ENCODE measurements around the gene SCCPDH.
"Not testable (repeated sequence)": the region's sequence is repeated elsewhere in the genome, so short reads cannot be mapped to it uniquely, and the experiment has no call there.

SCCPDH gene

DNA sequence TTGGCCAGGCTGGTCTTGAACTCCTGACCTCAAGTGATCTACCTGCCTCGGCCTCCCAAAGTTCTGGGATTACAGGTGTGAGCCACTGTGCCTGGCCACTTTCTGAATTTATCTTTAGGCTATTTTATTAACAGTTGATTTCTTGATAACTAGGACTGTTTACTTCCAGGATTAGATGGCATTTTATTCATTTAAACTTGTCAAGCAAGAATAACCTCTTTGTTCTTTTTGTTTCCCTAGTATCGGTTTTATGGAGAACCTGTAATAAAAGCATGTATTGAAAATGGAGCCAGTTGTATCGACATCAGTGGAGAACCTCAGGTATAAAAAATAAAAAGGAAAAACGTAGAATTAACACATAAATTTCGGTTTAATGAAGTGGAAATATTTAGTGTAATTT, 11.5 kb downstream of the SCCPDH start:
- H3K27ac ChIP-seq (replicated peaks): no peak overlapping the region
- TF ChIP-seq, protein P1, sequence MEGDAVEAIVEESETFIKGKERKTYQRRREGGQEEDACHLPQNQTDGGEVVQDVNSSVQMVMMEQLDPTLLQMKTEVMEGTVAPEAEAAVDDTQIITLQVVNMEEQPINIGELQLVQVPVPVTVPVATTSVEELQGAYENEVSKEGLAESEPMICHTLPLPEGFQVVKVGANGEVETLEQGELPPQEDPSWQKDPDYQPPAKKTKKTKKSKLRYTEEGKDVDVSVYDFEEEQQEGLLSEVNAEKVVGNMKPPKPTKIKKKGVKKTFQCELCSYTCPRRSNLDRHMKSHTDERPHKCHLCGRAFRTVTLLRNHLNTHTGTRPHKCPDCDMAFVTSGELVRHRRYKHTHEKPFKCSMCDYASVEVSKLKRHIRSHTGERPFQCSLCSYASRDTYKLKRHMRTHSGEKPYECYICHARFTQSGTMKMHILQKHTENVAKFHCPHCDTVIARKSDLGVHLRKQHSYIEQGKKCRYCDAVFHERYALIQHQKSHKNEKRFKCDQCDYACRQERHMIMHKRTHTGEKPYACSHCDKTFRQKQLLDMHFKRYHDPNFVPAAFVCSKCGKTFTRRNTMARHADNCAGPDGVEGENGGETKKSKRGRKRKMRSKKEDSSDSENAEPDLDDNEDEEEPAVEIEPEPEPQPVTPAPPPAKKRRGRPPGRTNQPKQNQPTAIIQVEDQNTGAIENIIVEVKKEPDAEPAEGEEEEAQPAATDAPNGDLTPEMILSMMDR (IDR thresholded peaks at IDR 0.05; ENCODE audit: insufficient read depth, low read length): no peak
- DNase-seq (ENCODE audit: low read depth in 1 of 2, low spot score in 1 of 2): no peak
- H3K4me3 ChIP-seq (replicated peaks; ENCODE audit: insufficient read depth, low read length): no peak overlapping the region
- H3K27me3 ChIP-seq (ENCODE audit: insufficient read depth, poor library complexity, severe bottlenecking): no peaks in the 10 kb centered on the region

DNA sequence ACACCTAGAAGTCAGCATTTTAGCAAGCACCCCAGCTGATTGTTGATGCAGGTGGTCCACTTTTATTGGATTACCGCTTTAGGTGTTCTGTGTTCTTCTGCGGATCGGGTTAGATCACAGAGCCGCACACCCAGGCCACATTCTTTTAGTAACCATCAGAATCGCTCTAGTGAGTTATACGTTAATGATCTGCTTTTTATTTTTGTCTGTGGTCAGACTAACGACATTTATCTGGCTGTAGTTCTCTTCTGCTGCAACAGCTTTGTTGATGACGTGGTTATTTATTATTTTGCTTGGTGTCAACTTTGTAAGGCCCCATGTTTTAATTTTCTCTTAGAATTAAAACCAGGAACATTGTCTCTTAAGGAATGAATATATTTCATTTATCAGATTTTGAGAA, 18.2 kb downstream of the SCCPDH start:
- no peak for TF ChIP-seq SPI1 (IDR thresholded peaks at IDR 0.05; ENCODE audit: borderline replicate concordance, low read depth)
- TF ChIP-seq, protein P1 (IDR thresholded peaks at IDR 0.05; ENCODE audit: insufficient read depth, low read length): no peak
- TF ChIP-seq, protein P2, sequence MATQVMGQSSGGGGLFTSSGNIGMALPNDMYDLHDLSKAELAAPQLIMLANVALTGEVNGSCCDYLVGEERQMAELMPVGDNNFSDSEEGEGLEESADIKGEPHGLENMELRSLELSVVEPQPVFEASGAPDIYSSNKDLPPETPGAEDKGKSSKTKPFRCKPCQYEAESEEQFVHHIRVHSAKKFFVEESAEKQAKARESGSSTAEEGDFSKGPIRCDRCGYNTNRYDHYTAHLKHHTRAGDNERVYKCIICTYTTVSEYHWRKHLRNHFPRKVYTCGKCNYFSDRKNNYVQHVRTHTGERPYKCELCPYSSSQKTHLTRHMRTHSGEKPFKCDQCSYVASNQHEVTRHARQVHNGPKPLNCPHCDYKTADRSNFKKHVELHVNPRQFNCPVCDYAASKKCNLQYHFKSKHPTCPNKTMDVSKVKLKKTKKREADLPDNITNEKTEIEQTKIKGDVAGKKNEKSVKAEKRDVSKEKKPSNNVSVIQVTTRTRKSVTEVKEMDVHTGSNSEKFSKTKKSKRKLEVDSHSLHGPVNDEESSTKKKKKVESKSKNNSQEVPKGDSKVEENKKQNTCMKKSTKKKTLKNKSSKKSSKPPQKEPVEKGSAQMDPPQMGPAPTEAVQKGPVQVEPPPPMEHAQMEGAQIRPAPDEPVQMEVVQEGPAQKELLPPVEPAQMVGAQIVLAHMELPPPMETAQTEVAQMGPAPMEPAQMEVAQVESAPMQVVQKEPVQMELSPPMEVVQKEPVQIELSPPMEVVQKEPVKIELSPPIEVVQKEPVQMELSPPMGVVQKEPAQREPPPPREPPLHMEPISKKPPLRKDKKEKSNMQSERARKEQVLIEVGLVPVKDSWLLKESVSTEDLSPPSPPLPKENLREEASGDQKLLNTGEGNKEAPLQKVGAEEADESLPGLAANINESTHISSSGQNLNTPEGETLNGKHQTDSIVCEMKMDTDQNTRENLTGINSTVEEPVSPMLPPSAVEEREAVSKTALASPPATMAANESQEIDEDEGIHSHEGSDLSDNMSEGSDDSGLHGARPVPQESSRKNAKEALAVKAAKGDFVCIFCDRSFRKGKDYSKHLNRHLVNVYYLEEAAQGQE (IDR thresholded peaks at IDR 0.05; ENCODE audit: insufficient replicate concordance, low read depth): no peak
- no peak for TF ChIP-seq GABPA (IDR thresholded peaks at IDR 0.05; ENCODE audit: low read depth)
- no peak for TF ChIP-seq POLR2AphosphoS5 (IDR thresholded peaks at IDR 0.05; ENCODE audit: low read depth)
- Histone ChIP-seq H3K27me3 (ENCODE audit: insufficient read depth, poor library complexity, severe bottlenecking) (no peaks in the 10 kb centered on the region), H3K4me3 (replicated peaks; ENCODE audit: insufficient read depth, low read length) (no peak overlapping the region), H3K27ac (replicated peaks) (no peak overlapping the region)
- DNase-seq (ENCODE audit: low read depth in 1 of 2, low spot score in 1 of 2): no peak

DNA sequence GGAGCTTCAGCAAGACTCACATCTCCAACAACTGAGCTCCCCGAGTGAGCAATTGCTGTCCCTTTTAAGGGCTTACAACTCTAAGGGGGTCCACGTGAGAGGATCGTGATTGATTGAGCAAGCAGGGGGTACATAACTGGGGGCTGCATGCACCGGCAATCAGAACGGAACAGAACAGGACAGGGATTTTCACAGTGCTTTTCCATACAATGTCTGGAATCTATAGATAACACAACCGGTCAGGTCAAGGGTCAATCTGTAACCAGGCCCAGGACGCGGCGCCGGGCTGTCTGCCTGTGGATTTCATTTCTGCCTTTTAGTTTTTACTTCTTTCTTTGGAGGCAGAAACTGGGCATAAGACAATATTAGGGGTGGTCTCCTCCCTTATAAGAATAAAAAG, 21.9 kb downstream of the SCCPDH start:
- not testable (repeated sequence) for DNase-seq (ENCODE audit: low read depth in 1 of 2, low spot score in 1 of 2); H3K27ac ChIP-seq (replicated peaks); H3K4me3 ChIP-seq (replicated peaks; ENCODE audit: insufficient read depth, low read length); H3K27me3 ChIP-seq (ENCODE audit: insufficient read depth, poor library complexity, severe bottlenecking)

DNA sequence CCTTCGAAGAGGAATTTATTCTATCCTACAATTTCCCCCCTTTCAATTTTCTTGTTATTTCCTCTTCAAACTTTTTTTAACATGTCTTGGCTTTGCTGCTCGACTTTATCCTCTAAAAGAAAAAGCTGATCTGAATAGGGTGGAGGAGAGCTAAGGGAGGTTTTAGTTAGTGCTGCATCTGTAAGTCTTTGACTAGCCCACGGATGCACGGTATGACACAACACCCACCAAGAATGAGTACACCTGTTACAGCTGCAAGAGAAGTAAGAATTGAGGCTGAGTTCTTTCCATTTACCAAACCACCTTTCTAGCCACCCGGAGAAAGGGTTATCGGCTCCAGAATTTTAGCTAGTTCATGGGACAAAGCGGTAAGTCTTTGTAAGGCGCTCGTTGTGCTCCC, 23.8 kb downstream of the SCCPDH start:
- Histone ChIP-seq H3K27me3 (ENCODE audit: insufficient read depth, poor library complexity, severe bottlenecking) (no peaks in the 10 kb centered on the region), H3K4me3 (replicated peaks; ENCODE audit: insufficient read depth, low read length) (no peak overlapping the region), H3K27ac (replicated peaks) (no peak overlapping the region)
- DNase-seq (ENCODE audit: low read depth in 1 of 2, low spot score in 1 of 2): no peak
- TF ChIP-seq, protein P2 (IDR thresholded peaks at IDR 0.05; ENCODE audit: insufficient replicate concordance, low read depth): no peak
- no peak for TF ChIP-seq SPI1 (IDR thresholded peaks at IDR 0.05; ENCODE audit: borderline replicate concordance, low read depth)
- TF ChIP-seq, protein P1 (IDR thresholded peaks at IDR 0.05; ENCODE audit: insufficient read depth, low read length): no peak
- TF ChIP-seq POLR2AphosphoS5 (IDR thresholded peaks at IDR 0.05; ENCODE audit: low read depth): no peak
- TF ChIP-seq GABPA (IDR thresholded peaks at IDR 0.05; ENCODE audit: low read depth): no peak

Data from HL-60 (cell line).